GM23338 (cell line): ENCODE measurements around the gene UQCRC1. TPM values are rescaled to one million over a fixed set of nuclear protein-coding genes. Genes with fewer than 3 reads are reported as not detected.

Experiments
- ATAC-seq: fragments of 200-7000 bp; cut with Tn5 transposase; 3 replicates; pipeline ENCODE4 v1.9.1; 2020
- DNase-seq: peaks from one replicate; pipeline ENCODE4 v3.0.0-alpha.2; 2015; ENCODE audit warnings: low spot score
- H2AFZ ChIP-seq: fragments of 200-600 bp; sonication (generic); 2 replicates; pipeline ENCODE4 v1.8.0; 2016; ENCODE audit warnings: antibody characterized with exemption, mild to moderate bottlenecking, moderate library complexity
- H3F3A ChIP-seq: fragments of 200-600 bp; sonication (generic); replicated peaks from 2 replicates; pipeline ENCODE4 v1.8.0; 2017; ENCODE audit warnings: antibody characterized with exemption, mixed run types, low read depth
- H3K27ac ChIP-seq: fragments of 200-600 bp; sonication (generic); 2 replicates; pipeline ENCODE4 v1.6.1; 2016; ENCODE audit warnings: low read depth
- H3K27me3 ChIP-seq: fragments of 200-600 bp; sonication (generic); 2 replicates; pipeline ENCODE4 v1.8.0; 2016; ENCODE audit warnings: mild to moderate bottlenecking, mixed run types, moderate library complexity; ENCODE audit not compliant: insufficient read depth
- H3K36me3 ChIP-seq: fragments of 200-600 bp; sonication (generic); 2 replicates; pipeline ENCODE4 v1.8.0; 2016; ENCODE audit warnings: mild to moderate bottlenecking; ENCODE audit not compliant: insufficient read depth
- H3K4me1 ChIP-seq: fragments of 200-600 bp; sonication (generic); 2 replicates; pipeline ENCODE4 v1.8.0; 2016; ENCODE audit warnings: mild to moderate bottlenecking, moderate library complexity; ENCODE audit not compliant: insufficient read depth
- H3K4me2 ChIP-seq: fragments of 200-600 bp; sonication (generic); 2 replicates; pipeline ENCODE4 v1.7.1; 2017; ENCODE audit warnings: mixed run types
- H3K4me3 ChIP-seq: fragments of 200-600 bp; sonication (generic); 2 replicates; pipeline ENCODE4 v1.6.1; 2016; ENCODE audit warnings: mixed run types
- H3K79me2 ChIP-seq: fragments of 200-600 bp; sonication (generic); replicated peaks from 2 replicates; pipeline ENCODE4 v1.8.0; 2017; ENCODE audit warnings: mild to moderate bottlenecking; ENCODE audit not compliant: insufficient read depth
- H3K9me2 ChIP-seq: fragments of 200-600 bp; sonication (generic); 2 replicates; pipeline ENCODE4 v1.8.0; 2017; ENCODE audit not compliant: insufficient read depth
- H4K20me1 ChIP-seq: fragments of 200-600 bp; sonication (generic); replicated peaks from 2 replicates; pipeline ENCODE4 v1.8.0; 2017; ENCODE audit warnings: mild to moderate bottlenecking; ENCODE audit not compliant: insufficient read depth
- H3K27ac Mint-ChIP-seq: 2 replicates; pipeline ENCODE4 v1.8.0; 2020; ENCODE audit warnings: inconsistent platforms, mild to moderate bottlenecking, moderate library complexity, mixed read lengths
- H3K27me3 Mint-ChIP-seq: 3 replicates; pipeline ENCODE4 v1.8.0; 2022; ENCODE audit warnings: low read depth, mild to moderate bottlenecking, moderate library complexity, mixed read lengths, inconsistent platforms; ENCODE audit not compliant: insufficient read depth, poor library complexity
- H3K36me3 Mint-ChIP-seq: 3 replicates; pipeline ENCODE4 v1.8.0; 2021; ENCODE audit warnings: low read depth, mild to moderate bottlenecking, inconsistent platforms, moderate library complexity, mixed read lengths
- H3K4me1 Mint-ChIP-seq: 3 replicates; pipeline ENCODE4 v1.8.0; 2020; ENCODE audit warnings: mild to moderate bottlenecking, inconsistent platforms, mixed read lengths
- H3K4me3 Mint-ChIP-seq: 3 replicates; pipeline ENCODE4 v1.8.0; 2021; ENCODE audit warnings: moderate library complexity, mild to moderate bottlenecking, inconsistent platforms, mixed read lengths
- H3K9me3 Mint-ChIP-seq: 3 replicates; pipeline ENCODE4 v1.8.0; 2020; ENCODE audit warnings: moderate library complexity, mild to moderate bottlenecking, inconsistent platforms, mixed read lengths
- CREB1 ChIP-seq: fragments of 250-450 bp; sonication (Bioruptor Pico); IDR thresholded peaks from 2 replicates; pipeline ENCODE4 v1.5.0; 2020; ENCODE audit warnings: low read depth, mild to moderate bottlenecking, moderate library complexity
- EZH2 ChIP-seq: fragments of 200-600 bp; sonication (generic); IDR thresholded peaks from one replicate; pipeline ENCODE4 v1.8.0; 2017; ENCODE audit warnings: antibody characterized with exemption, mild to moderate bottlenecking, low read depth; ENCODE audit not compliant: unreplicated experiment
- EZH2phosphoT487 ChIP-seq: fragments of 200-600 bp; sonication (generic); IDR thresholded peaks from one replicate; pipeline ENCODE4 v1.8.1; 2018; ENCODE audit warnings: antibody characterized with exemption; ENCODE audit not compliant: unreplicated experiment
- JUNB ChIP-seq: IDR thresholded peaks from one replicate; pipeline ENCODE4 v1.6.1; 2016; ENCODE audit warnings: antibody characterized with exemption; ENCODE audit not compliant: unreplicated experiment
- NANOG ChIP-seq: IDR thresholded peaks from 2 replicates; pipeline ENCODE4 v1.6.1; 2016; ENCODE audit warnings: antibody characterized with exemption, borderline replicate concordance
- POLR2AphosphoS5 ChIP-seq: IDR thresholded peaks from 2 replicates; pipeline ENCODE4 v1.6.1; 2016; ENCODE audit warnings: antibody characterized with exemption, low read depth
- STAT1 ChIP-seq: IDR thresholded peaks from one replicate; pipeline ENCODE4 v1.6.1; 2016; ENCODE audit warnings: antibody characterized with exemption; ENCODE audit not compliant: unreplicated experiment
- ZNF114 ChIP-seq: fragments of 250-450 bp; sonication (Bioruptor Pico); IDR thresholded peaks from 2 replicates; pipeline ENCODE4 v1.5.0; 2020; ENCODE audit warnings: mild to moderate bottlenecking, moderate library complexity
- ZNF331 ChIP-seq: fragments of 250-450 bp; sonication (Bioruptor Pico); IDR thresholded peaks from 2 replicates; pipeline ENCODE4 v1.5.0; 2020; ENCODE audit warnings: low read depth, mild to moderate bottlenecking, moderate library complexity
- polyA plus RNA-seq: library from polyadenylated mRNA; unstranded; fragments of >200 nt; fragmentation: Nextera tagmentation; extraction: Ambion mirVana; gene quantifications from 2 replicates; pipeline ENCODE4 v1.2.1, GENCODE V29; 2016
- total RNA-seq: library from RNA; depleted of rRNA; stranded (reverse); fragments of >200 nt; shearing (Covaris generic); gene quantifications from 2 replicates; pipeline ENCODE4 v1.2.3, GENCODE V29; 2014
- TF ChIP-seq, protein P1 (sequence below): IDR thresholded peaks from 2 replicates; pipeline ENCODE4 v1.6.1; 2016; ENCODE audit warnings: antibody characterized with exemption
- TF ChIP-seq, protein P2 (sequence below): fragments of 250-450 bp; sonication (Bioruptor Pico); IDR thresholded peaks from 2 replicates; pipeline ENCODE4 v1.5.0; 2020; ENCODE audit warnings: mild to moderate bottlenecking, moderate library complexity
- TF ChIP-seq, protein P3 (sequence below): IDR thresholded peaks from one replicate; pipeline ENCODE4 v1.6.1; 2018; ENCODE audit warnings: antibody characterized with exemption; ENCODE audit not compliant: unreplicated experiment
- TF ChIP-seq, protein P4 (sequence below), 2 experiments: fragments of 200-600 bp in 1 of 2; sonication (generic) in 1 of 2; conservative IDR thresholded peaks; 2 replicates each; pipeline versions ENCODE4 v1.5.1 to v1.6.1; 2016 to 2017; ENCODE audit warnings: antibody characterized with exemption in 2 of 2, low read depth in 2 of 2, mild to moderate bottlenecking in 2 of 2, moderate library complexity in 1 of 2

UQCRC1 gene
- total and polyA plus RNA-seq, 2 experiments from 2014 or later = 232 to 439 TPM

DNA sequence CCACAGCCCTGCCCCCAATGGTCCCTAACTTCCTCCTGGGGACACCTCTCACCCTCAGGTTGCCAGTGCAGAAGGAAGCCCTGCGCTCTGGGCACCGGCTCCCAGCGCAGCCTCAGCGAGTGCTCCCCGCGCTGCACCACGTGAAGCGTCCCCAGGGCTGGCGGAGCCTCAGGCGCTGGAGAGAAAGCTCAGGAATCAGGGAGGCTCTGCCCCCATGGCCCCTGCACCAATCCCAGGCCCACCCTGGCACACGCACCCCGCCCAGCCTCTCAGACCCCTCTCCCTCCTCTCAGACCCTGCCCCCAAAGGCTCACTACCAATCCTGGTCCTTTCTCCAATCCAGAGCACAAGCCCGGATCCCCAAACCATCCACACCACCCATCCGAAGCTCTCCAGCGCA lies 21.2 kb downstream of the UQCRC1 start:
- H3F3A ChIP-seq = no peaks in the 10 kb centered on the region
- no peaks in the 10 kb centered on the region for H4K20me1 ChIP-seq
- no peak for TF ChIP-seq STAT1
- TF ChIP-seq NANOG = no peak
- TF ChIP-seq ZNF114 = no peak
- TF ChIP-seq CREB1 (CRISPR knock-in tag) = no peak
- TF ChIP-seq, protein P1, sequence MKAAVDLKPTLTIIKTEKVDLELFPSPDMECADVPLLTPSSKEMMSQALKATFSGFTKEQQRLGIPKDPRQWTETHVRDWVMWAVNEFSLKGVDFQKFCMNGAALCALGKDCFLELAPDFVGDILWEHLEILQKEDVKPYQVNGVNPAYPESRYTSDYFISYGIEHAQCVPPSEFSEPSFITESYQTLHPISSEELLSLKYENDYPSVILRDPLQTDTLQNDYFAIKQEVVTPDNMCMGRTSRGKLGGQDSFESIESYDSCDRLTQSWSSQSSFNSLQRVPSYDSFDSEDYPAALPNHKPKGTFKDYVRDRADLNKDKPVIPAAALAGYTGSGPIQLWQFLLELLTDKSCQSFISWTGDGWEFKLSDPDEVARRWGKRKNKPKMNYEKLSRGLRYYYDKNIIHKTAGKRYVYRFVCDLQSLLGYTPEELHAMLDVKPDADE = no peak
- TF ChIP-seq POLR2AphosphoS5 = no peak
- no peak for TF ChIP-seq ZNF331 (CRISPR knock-in tag)
- TF ChIP-seq EZH2 = no peak
- TF ChIP-seq, protein P2, sequence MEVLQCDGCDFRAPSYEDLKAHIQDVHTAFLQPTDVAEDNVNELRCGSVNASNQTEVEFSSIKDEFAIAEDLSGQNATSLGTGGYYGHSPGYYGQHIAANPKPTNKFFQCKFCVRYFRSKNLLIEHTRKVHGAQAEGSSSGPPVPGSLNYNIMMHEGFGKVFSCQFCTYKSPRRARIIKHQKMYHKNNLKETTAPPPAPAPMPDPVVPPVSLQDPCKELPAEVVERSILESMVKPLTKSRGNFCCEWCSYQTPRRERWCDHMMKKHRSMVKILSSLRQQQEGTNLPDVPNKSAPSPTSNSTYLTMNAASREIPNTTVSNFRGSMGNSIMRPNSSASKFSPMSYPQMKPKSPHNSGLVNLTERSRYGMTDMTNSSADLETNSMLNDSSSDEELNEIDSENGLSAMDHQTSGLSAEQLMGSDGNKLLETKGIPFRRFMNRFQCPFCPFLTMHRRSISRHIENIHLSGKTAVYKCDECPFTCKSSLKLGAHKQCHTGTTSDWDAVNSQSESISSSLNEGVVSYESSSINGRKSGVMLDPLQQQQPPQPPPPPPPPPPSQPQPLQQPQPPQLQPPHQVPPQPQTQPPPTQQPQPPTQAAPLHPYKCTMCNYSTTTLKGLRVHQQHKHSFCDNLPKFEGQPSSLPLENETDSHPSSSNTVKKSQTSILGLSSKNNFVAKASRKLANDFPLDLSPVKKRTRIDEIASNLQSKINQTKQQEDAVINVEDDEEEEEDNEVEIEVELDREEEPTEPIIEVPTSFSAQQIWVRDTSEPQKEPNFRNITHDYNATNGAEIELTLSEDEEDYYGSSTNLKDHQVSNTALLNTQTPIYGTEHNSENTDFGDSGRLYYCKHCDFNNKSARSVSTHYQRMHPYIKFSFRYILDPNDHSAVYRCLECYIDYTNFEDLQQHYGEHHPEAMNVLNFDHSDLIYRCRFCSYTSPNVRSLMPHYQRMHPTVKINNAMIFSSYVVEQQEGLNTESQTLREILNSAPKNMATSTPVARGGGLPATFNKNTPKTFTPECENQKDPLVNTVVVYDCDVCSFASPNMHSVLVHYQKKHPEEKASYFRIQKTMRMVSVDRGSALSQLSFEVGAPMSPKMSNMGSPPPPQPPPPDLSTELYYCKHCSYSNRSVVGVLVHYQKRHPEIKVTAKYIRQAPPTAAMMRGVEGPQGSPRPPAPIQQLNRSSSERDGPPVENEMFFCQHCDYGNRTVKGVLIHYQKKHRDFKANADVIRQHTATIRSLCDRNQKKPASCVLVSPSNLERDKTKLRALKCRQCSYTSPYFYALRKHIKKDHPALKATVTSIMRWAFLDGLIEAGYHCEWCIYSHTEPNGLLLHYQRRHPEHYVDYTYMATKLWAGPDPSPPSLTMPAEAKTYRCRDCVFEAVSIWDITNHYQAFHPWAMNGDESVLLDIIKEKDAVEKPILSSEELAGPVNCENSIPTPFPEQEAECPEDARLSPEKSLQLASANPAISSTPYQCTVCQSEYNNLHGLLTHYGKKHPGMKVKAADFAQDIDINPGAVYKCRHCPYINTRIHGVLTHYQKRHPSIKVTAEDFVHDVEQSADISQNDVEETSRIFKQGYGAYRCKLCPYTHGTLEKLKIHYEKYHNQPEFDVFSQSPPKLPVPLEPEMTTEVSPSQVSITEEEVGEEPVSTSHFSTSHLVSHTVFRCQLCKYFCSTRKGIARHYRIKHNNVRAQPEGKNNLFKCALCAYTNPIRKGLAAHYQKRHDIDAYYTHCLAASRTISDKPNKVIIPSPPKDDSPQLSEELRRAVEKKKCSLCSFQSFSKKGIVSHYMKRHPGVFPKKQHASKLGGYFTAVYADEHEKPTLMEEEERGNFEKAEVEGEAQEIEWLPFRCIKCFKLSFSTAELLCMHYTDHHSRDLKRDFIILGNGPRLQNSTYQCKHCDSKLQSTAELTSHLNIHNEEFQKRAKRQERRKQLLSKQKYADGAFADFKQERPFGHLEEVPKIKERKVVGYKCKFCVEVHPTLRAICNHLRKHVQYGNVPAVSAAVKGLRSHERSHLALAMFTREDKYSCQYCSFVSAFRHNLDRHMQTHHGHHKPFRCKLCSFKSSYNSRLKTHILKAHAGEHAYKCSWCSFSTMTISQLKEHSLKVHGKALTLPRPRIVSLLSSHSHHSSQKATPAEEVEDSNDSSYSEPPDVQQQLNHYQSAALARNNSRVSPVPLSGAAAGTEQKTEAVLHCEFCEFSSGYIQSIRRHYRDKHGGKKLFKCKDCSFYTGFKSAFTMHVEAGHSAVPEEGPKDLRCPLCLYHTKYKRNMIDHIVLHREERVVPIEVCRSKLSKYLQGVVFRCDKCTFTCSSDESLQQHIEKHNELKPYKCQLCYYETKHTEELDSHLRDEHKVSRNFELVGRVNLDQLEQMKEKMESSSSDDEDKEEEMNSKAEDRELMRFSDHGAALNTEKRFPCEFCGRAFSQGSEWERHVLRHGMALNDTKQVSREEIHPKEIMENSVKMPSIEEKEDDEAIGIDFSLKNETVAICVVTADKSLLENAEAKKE (CRISPR knock-in tag) = no peak
- TF ChIP-seq, protein P3, sequence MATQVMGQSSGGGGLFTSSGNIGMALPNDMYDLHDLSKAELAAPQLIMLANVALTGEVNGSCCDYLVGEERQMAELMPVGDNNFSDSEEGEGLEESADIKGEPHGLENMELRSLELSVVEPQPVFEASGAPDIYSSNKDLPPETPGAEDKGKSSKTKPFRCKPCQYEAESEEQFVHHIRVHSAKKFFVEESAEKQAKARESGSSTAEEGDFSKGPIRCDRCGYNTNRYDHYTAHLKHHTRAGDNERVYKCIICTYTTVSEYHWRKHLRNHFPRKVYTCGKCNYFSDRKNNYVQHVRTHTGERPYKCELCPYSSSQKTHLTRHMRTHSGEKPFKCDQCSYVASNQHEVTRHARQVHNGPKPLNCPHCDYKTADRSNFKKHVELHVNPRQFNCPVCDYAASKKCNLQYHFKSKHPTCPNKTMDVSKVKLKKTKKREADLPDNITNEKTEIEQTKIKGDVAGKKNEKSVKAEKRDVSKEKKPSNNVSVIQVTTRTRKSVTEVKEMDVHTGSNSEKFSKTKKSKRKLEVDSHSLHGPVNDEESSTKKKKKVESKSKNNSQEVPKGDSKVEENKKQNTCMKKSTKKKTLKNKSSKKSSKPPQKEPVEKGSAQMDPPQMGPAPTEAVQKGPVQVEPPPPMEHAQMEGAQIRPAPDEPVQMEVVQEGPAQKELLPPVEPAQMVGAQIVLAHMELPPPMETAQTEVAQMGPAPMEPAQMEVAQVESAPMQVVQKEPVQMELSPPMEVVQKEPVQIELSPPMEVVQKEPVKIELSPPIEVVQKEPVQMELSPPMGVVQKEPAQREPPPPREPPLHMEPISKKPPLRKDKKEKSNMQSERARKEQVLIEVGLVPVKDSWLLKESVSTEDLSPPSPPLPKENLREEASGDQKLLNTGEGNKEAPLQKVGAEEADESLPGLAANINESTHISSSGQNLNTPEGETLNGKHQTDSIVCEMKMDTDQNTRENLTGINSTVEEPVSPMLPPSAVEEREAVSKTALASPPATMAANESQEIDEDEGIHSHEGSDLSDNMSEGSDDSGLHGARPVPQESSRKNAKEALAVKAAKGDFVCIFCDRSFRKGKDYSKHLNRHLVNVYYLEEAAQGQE = no peak
- no peak for TF ChIP-seq JUNB
- TF ChIP-seq EZH2phosphoT487 = no peak
- TF ChIP-seq, protein P4, sequence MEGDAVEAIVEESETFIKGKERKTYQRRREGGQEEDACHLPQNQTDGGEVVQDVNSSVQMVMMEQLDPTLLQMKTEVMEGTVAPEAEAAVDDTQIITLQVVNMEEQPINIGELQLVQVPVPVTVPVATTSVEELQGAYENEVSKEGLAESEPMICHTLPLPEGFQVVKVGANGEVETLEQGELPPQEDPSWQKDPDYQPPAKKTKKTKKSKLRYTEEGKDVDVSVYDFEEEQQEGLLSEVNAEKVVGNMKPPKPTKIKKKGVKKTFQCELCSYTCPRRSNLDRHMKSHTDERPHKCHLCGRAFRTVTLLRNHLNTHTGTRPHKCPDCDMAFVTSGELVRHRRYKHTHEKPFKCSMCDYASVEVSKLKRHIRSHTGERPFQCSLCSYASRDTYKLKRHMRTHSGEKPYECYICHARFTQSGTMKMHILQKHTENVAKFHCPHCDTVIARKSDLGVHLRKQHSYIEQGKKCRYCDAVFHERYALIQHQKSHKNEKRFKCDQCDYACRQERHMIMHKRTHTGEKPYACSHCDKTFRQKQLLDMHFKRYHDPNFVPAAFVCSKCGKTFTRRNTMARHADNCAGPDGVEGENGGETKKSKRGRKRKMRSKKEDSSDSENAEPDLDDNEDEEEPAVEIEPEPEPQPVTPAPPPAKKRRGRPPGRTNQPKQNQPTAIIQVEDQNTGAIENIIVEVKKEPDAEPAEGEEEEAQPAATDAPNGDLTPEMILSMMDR (conservative IDR thresholded peaks at IDR 0.05; ENCODE audit: low read depth in 2 of 2) = no peak
- H3K4me3 ChIP-seq = no peak overlapping the region
- 0 out of 2 replicates have a peak overlapping the region, but pooled peaks have one; percentile 66 for H2AFZ ChIP-seq
- DNase-seq = peak; percentile 40
- no peaks in the 10 kb centered on the region; the same call in 2 of the 3 replicates for H3K36me3 Mint-ChIP-seq
- peak overlapping the region; percentile 20; the same call in 1 of the 3 replicates for H3K4me3 Mint-ChIP-seq
- no peak overlapping the region for H3K27ac ChIP-seq
- H3K4me1 Mint-ChIP-seq = peaks cover 8% of the 10 kb centered on the region; the same call in 2 of the 3 replicates
- no peaks in the 10 kb centered on the region for H3K79me2 ChIP-seq
- peaks cover 6% of the 10 kb centered on the region for H3K27me3 Mint-ChIP-seq
- H3K9me2 ChIP-seq = no peaks in the 10 kb centered on the region
- H3K4me1 ChIP-seq = no peaks in the 10 kb centered on the region
- H3K27ac Mint-ChIP-seq = no peak overlapping the region
- no peaks in the 10 kb centered on the region for H3K27me3 ChIP-seq
- H3K36me3 ChIP-seq = no peaks in the 10 kb centered on the region
- peak; percentile 68 for ATAC-seq
- H3K9me3 Mint-ChIP-seq = no peaks in the 10 kb centered on the region; the same call in 2 of the 3 replicates
- H3K4me2 ChIP-seq = no peak overlapping the region
